OCI-LY1 (cell line): ENCODE data around the gene COL18A1.

Source experiments
- H2AFZ ChIP-seq: fragments of 200-600 bp; sonication (generic), shearing (Covaris generic); 2 replicates; pipeline ENCODE4 v1.6.0; 2014; ENCODE audit warnings: antibody characterized with exemption, mild to moderate bottlenecking, low read length
- H3F3A ChIP-seq: fragments of 200-600 bp; sonication (generic), shearing (Covaris generic); 2 replicates; pipeline ENCODE4 v1.6.0; 2014; ENCODE audit warnings: mild to moderate bottlenecking, antibody characterized with exemption, low read length, moderate library complexity; ENCODE audit not compliant: insufficient read depth
- H3K27ac ChIP-seq: fragments of 200-600 bp; sonication (generic); 2 replicates; pipeline ENCODE4 v1.5.1; 2014; ENCODE audit warnings: low read length, mixed run types, mild to moderate bottlenecking, low read depth; ENCODE audit not compliant: poor library complexity, severe bottlenecking
- H3K27me3 ChIP-seq: fragments of 200-600 bp; sonication (generic); 2 replicates; pipeline ENCODE4 v1.6.0; 2014; ENCODE audit warnings: antibody characterized with exemption, mild to moderate bottlenecking, low read length, moderate library complexity; ENCODE audit not compliant: insufficient read depth
- H3K36me3 ChIP-seq: fragments of 200-600 bp; sonication (generic); 2 replicates; pipeline ENCODE4 v1.6.1; 2014; ENCODE audit warnings: mild to moderate bottlenecking, antibody characterized with exemption, low read length, moderate library complexity, mixed read lengths; ENCODE audit not compliant: insufficient read depth
- H3K4me1 ChIP-seq: fragments of 200-600 bp; sonication (generic); 2 replicates; pipeline ENCODE4 v1.5.1; 2014; ENCODE audit warnings: mild to moderate bottlenecking, low read length, moderate library complexity; ENCODE audit not compliant: insufficient read depth, severe bottlenecking
- H3K4me2 ChIP-seq: fragments of 200-600 bp; sonication (generic), shearing (Covaris generic); 2 replicates; pipeline ENCODE4 v1.6.1; 2014; ENCODE audit warnings: low read length
- H3K4me3 ChIP-seq: fragments of 200-600 bp; sonication (generic); 2 replicates; pipeline ENCODE4 v1.5.1; 2014; ENCODE audit warnings: low read length, low read depth, mild to moderate bottlenecking, mixed read lengths; ENCODE audit not compliant: poor library complexity, severe bottlenecking
- H3K79me2 ChIP-seq: fragments of 200-600 bp; shearing (Covaris generic); 2 replicates; pipeline ENCODE4 v1.6.1; 2016; ENCODE audit warnings: mixed run types, low read length, mixed read lengths; ENCODE audit not compliant: insufficient read depth
- H3K9ac ChIP-seq: fragments of 200-600 bp; sonication (generic), shearing (Covaris generic); 2 replicates; pipeline ENCODE4 v1.6.1; 2014; ENCODE audit warnings: mild to moderate bottlenecking, low read length, mixed read lengths
- H3K9me2 ChIP-seq: fragments of 200-600 bp; sonication (generic), shearing (Covaris generic); 2 replicates; pipeline ENCODE4 v1.6.1; 2014; ENCODE audit warnings: low read depth, mild to moderate bottlenecking, low read length, mixed read lengths
- H3K9me3 ChIP-seq: fragments of 200-600 bp; shearing (Covaris generic); 2 replicates; pipeline ENCODE4 v1.6.1; 2014; ENCODE audit warnings: low read length, mixed read lengths
- H4K20me1 ChIP-seq: fragments of 200-600 bp; sonication (generic), shearing (Covaris generic); 2 replicates; pipeline ENCODE4 v1.6.0; 2016; ENCODE audit warnings: mild to moderate bottlenecking, low read length; ENCODE audit not compliant: insufficient read depth
- CTCF ChIP-seq: fragments of 200-600 bp; sonication (generic), shearing (Covaris generic); IDR thresholded peaks from 2 replicates; pipeline ENCODE4 v1.5.1; 2017; ENCODE audit warnings: mild to moderate bottlenecking, antibody characterized with exemption, low read length, moderate library complexity, mixed read lengths
- EZH2 ChIP-seq: fragments of 200-600 bp; sonication (generic), shearing (Covaris generic); IDR thresholded peaks from 2 replicates; pipeline ENCODE4 v1.8.0; 2017; ENCODE audit warnings: borderline replicate concordance, mixed run types, mild to moderate bottlenecking, antibody characterized with exemption, low read length, moderate library complexity, mixed read lengths

COL18A1 gene

GRCh38 chr21:45358711-45359310, 46.2 kb upstream of the COL18A1 start:
- Histone ChIP-seq H3K4me2 (no peak overlapping the region), H3K27me3 (peaks cover 3% of the 10 kb centered on the region; the same call in 1 of the 2 replicates), H4K20me1 (no peaks in the 10 kb centered on the region), H3K9me3 (no peaks in the 10 kb centered on the region), H3K36me3 (no peaks in the 10 kb centered on the region), H3K4me3 (no peak overlapping the region), H2AFZ (no peak overlapping the region), H3K27ac (no peak overlapping the region), H3K9ac (no peak overlapping the region), H3F3A (no peaks in the 10 kb centered on the region), H3K79me2 (no peaks in the 10 kb centered on the region), H3K9me2 (no peaks in the 10 kb centered on the region), H3K4me1 (no peaks in the 10 kb centered on the region)
- TF ChIP-seq CTCF: no peak
- TF ChIP-seq EZH2: no peak

- no peaks in the 10 kb centered on the region for H3K9me2 ChIP-seq
- peaks cover 3% of the 10 kb centered on the region; the same call in 1 of the 2 replicates for H3K27me3 ChIP-seq
- no peaks in the 10 kb centered on the region for H3K9me3 ChIP-seq
These were observed 45.3 kb upstream of the COL18A1 start for GRCh38 chr21:45359451-45360217.

More at GRCh38 chr21:45359451-45360217, 45.3 kb upstream of the COL18A1 start:
- Histone ChIP-seq H3K9ac (no peak overlapping the region), H4K20me1 (no peaks in the 10 kb centered on the region), H3K27ac (no peak overlapping the region), H3K4me1 (no peaks in the 10 kb centered on the region), H2AFZ (no peak overlapping the region), H3K36me3 (no peaks in the 10 kb centered on the region), H3K4me3 (no peak overlapping the region), H3K79me2 (no peaks in the 10 kb centered on the region), H3F3A (no peaks in the 10 kb centered on the region), H3K4me2 (no peak overlapping the region)
- TF ChIP-seq EZH2 (no peak), CTCF (no peak)
